ENCODE results near the gene CLIP1.

CLIP1 gene

GRCh38 chr12:122459211-122459610 lies 36.7 kb upstream of the CLIP1 start:
- Histone ChIP-seq H3K27ac (ENCODE audit: low read depth, low read length) (no peak overlapping the region), H3K36me3 (ENCODE audit: low read length) (no peaks in the 10 kb centered on the region), H4K20me1 (ENCODE audit: low read depth, low read length) (no peaks in the 10 kb centered on the region), H2AFZ (ENCODE audit: low read depth, low read length, severe bottlenecking) (no peak overlapping the region), H3K9me3 (ENCODE audit: insufficient read depth, low read length) (no peaks in the 10 kb centered on the region), H3K9ac (ENCODE audit: low read length) (no peak overlapping the region), H3K4me2 (ENCODE audit: low read depth, low read length, poor library complexity, severe bottlenecking) (no peak overlapping the region), H3K4me3 (ENCODE audit: insufficient read depth, low read length, poor library complexity, severe bottlenecking) (no peak overlapping the region), H3K9me2 (replicated peaks; ENCODE audit: insufficient read depth, low read length) (no peaks in the 10 kb centered on the region), H3F3A (ENCODE audit: insufficient read depth) (no peaks in the 10 kb centered on the region), H3K27me3 (ENCODE audit: low read length) (no peaks in the 10 kb centered on the region), H3K79me2 (ENCODE audit: insufficient read depth, low read length) (no peaks in the 10 kb centered on the region)
- TF ChIP-seq EZH2phosphoT487 (conservative IDR thresholded peaks at IDR 0.05; ENCODE audit: low read length), result no peak

GRCh38 chr12:122458105-122459035 lies 35.9 kb upstream of the CLIP1 start:
- H4K20me1 ChIP-seq (ENCODE audit: low read depth, low read length), result no peaks in the 10 kb centered on the region
- no peak overlapping the region for H3K27ac ChIP-seq (ENCODE audit: low read depth, low read length)
- H3K27me3 ChIP-seq (ENCODE audit: low read length), result no peaks in the 10 kb centered on the region
- no peak overlapping the region for H3K4me3 ChIP-seq (ENCODE audit: insufficient read depth, low read length, poor library complexity, severe bottlenecking)
- H3F3A ChIP-seq (ENCODE audit: insufficient read depth), result no peaks in the 10 kb centered on the region
- no peaks in the 10 kb centered on the region for H3K79me2 ChIP-seq (ENCODE audit: insufficient read depth, low read length)
- H3K4me2 ChIP-seq (ENCODE audit: low read depth, low read length, poor library complexity, severe bottlenecking), result no peak overlapping the region
- H3K9me3 ChIP-seq (ENCODE audit: insufficient read depth, low read length), result no peaks in the 10 kb centered on the region
- TF ChIP-seq EZH2phosphoT487 (conservative IDR thresholded peaks at IDR 0.05; ENCODE audit: low read length) (no peak), CTCF (IDR thresholded peaks at IDR 0.05; ENCODE audit: insufficient read depth, low read length, poor library complexity, severe bottlenecking) (no peak)
- no peak overlapping the region for H2AFZ ChIP-seq (ENCODE audit: low read depth, low read length, severe bottlenecking)
- no peaks in the 10 kb centered on the region for H3K9me2 ChIP-seq (replicated peaks; ENCODE audit: insufficient read depth, low read length)
- no peaks in the 10 kb centered on the region for H3K36me3 ChIP-seq (ENCODE audit: low read length)
- H3K9ac ChIP-seq (ENCODE audit: low read length), result no peak overlapping the region

- Histone ChIP-seq H3K9ac (ENCODE audit: low read length) (no peak overlapping the region), H3K4me2 (ENCODE audit: low read depth, low read length, poor library complexity, severe bottlenecking) (no peak overlapping the region), H3K4me3 (ENCODE audit: insufficient read depth, low read length, poor library complexity, severe bottlenecking) (no peak overlapping the region), H2AFZ (ENCODE audit: low read depth, low read length, severe bottlenecking) (no peak overlapping the region), H3F3A (ENCODE audit: insufficient read depth) (no peaks in the 10 kb centered on the region), H4K20me1 (ENCODE audit: low read depth, low read length) (no peaks in the 10 kb centered on the region), H3K79me2 (ENCODE audit: insufficient read depth, low read length) (no peaks in the 10 kb centered on the region), H3K27ac (ENCODE audit: low read depth, low read length) (no peak overlapping the region), H3K27me3 (ENCODE audit: low read length) (no peaks in the 10 kb centered on the region), H3K36me3 (ENCODE audit: low read length) (no peaks in the 10 kb centered on the region), H3K9me2 (replicated peaks; ENCODE audit: insufficient read depth, low read length) (no peaks in the 10 kb centered on the region), H3K9me3 (ENCODE audit: insufficient read depth, low read length) (no peaks in the 10 kb centered on the region)
- TF ChIP-seq EZH2phosphoT487 (conservative IDR thresholded peaks at IDR 0.05; ENCODE audit: low read length) (no peak), CTCF (IDR thresholded peaks at IDR 0.05; ENCODE audit: insufficient read depth, low read length, poor library complexity, severe bottlenecking) (no peak)
Observed at GRCh38 chr12:122457627-122458026, 35.2 kb upstream of the CLIP1 start.

- Histone ChIP-seq H3K9me2 (replicated peaks; ENCODE audit: insufficient read depth, low read length) (no peaks in the 10 kb centered on the region), H3K4me3 (ENCODE audit: insufficient read depth, low read length, poor library complexity, severe bottlenecking) (no peak overlapping the region), H4K20me1 (ENCODE audit: low read depth, low read length) (no peaks in the 10 kb centered on the region), H3K27me3 (ENCODE audit: low read length) (no peaks in the 10 kb centered on the region), H3K9me3 (ENCODE audit: insufficient read depth, low read length) (no peaks in the 10 kb centered on the region), H3K79me2 (ENCODE audit: insufficient read depth, low read length) (no peaks in the 10 kb centered on the region), H3K27ac (ENCODE audit: low read depth, low read length) (no peak overlapping the region), H3K36me3 (ENCODE audit: low read length) (no peaks in the 10 kb centered on the region), H3K4me2 (ENCODE audit: low read depth, low read length, poor library complexity, severe bottlenecking) (no peak overlapping the region), H2AFZ (ENCODE audit: low read depth, low read length, severe bottlenecking) (no peak overlapping the region), H3F3A (ENCODE audit: insufficient read depth) (no peaks in the 10 kb centered on the region), H3K9ac (ENCODE audit: low read length) (no peak overlapping the region)
- no peak for TF ChIP-seq CTCF (IDR thresholded peaks at IDR 0.05; ENCODE audit: insufficient read depth, low read length, poor library complexity, severe bottlenecking)
- no peak for TF ChIP-seq EZH2phosphoT487 (conservative IDR thresholded peaks at IDR 0.05; ENCODE audit: low read length)
Observed at GRCh38 chr12:122454739-122455138, 32.3 kb upstream of the CLIP1 start.
